Measurements from ENCODE around the gene SRRM2. TPM values are rescaled to one million over a fixed set of nuclear protein-coding genes. Genes with fewer than 3 reads are reported as not detected.
A peak's percentile ranks its signal among the peaks of the same experiment; 100 is the strongest.
"Not testable (repeated sequence)": the region's sequence is repeated elsewhere in the genome, so short reads cannot be mapped to it uniquely, and the experiment has no call there.

SRRM2 gene
- total RNA-seq, 1 experiment from 2014 or later: 84.7 TPM

GRCh38 chr16:2715064-2715463, 37.4 kb upstream of the SRRM2 start:
- DNase-seq (ENCODE audit: low read depth): no peak

- DNase-seq (ENCODE audit: low read depth): peak; percentile 17
Observed at GRCh38 chr16:2715519-2715918, 36.9 kb upstream of the SRRM2 start.

- no peak for DNase-seq (ENCODE audit: low read depth)
Observed at GRCh38 chr16:2715966-2716885, 36.2 kb upstream of the SRRM2 start.

GRCh38 chr16:2716948-2717347, 35.5 kb upstream of the SRRM2 start:
- DNase-seq (ENCODE audit: low read depth): no peak

GRCh38 chr16:2717383-2718263, 34.8 kb upstream of the SRRM2 start:
- no peak for DNase-seq (ENCODE audit: low read depth)

GRCh38 chr16:2719328-2720063, 32.9 kb upstream of the SRRM2 start:
- no peak for DNase-seq (ENCODE audit: low read depth)

GRCh38 chr16:2720064-2720457, 32.4 kb upstream of the SRRM2 start, which contains the start of gene PRSS27:
Gene PRSS27 (minus strand): TSS chr16:2720224. CDS start chr16:2720160, 64 bp downstream.
- no peak for DNase-seq (ENCODE audit: low read depth)

GRCh38 chr16:2720719-2721633, 31.5 kb upstream of the SRRM2 start:
- peak; percentile 81 for DNase-seq (ENCODE audit: low read depth)

GRCh38 chr16:2721634-2722173, 30.7 kb upstream of the SRRM2 start:
- DNase-seq (ENCODE audit: low read depth): not testable (repeated sequence)

- no peak for DNase-seq (ENCODE audit: low read depth)
Observed at GRCh38 chr16:2724088-2724676, 28.3 kb upstream of the SRRM2 start.

GRCh38 chr16:2724816-2725348, 27.6 kb upstream of the SRRM2 start:
- DNase-seq (ENCODE audit: low read depth): no peak

- no peak for DNase-seq (ENCODE audit: low read depth)
Observed at GRCh38 chr16:2726923-2727322, 25.5 kb upstream of the SRRM2 start.

GRCh38 chr16:2728034-2728433, 24.4 kb upstream of the SRRM2 start:
- DNase-seq (ENCODE audit: low read depth): no peak

- no peak for DNase-seq (ENCODE audit: low read depth)
Observed at GRCh38 chr16:2734844-2735515, 17.5 kb upstream of the SRRM2 start.

GRCh38 chr16:2736476-2737237, 15.8 kb upstream of the SRRM2 start:
- DNase-seq (ENCODE audit: low read depth): no peak

- no peak for DNase-seq (ENCODE audit: low read depth)
Observed at GRCh38 chr16:2737238-2737605, 15.2 kb upstream of the SRRM2 start.

- DNase-seq (ENCODE audit: low read depth): no peak
Observed at GRCh38 chr16:2737895-2738418, 14.5 kb upstream of the SRRM2 start.

GRCh38 chr16:2738615-2739014, 13.8 kb upstream of the SRRM2 start:
- no peak for DNase-seq (ENCODE audit: low read depth)
